HL-60 (cell line): ENCODE results near the gene NR0B2.

ENCODE experiments used
- GABPA ChIP-seq: IDR thresholded peaks from 2 replicates; pipeline ENCODE4 v1.6.1; 2012; ENCODE audit warnings: low read depth
- POLR2AphosphoS5 ChIP-seq: IDR thresholded peaks from 2 replicates; pipeline ENCODE4 v1.6.1; 2012; ENCODE audit warnings: low read depth
- TF ChIP-seq, protein P1 (sequence below): IDR thresholded peaks from one replicate; pipeline ENCODE4 v1.5.1; 2011; ENCODE audit warnings: low read length, control low read depth, inconsistent platforms; ENCODE audit not compliant: insufficient read depth

DNA sequence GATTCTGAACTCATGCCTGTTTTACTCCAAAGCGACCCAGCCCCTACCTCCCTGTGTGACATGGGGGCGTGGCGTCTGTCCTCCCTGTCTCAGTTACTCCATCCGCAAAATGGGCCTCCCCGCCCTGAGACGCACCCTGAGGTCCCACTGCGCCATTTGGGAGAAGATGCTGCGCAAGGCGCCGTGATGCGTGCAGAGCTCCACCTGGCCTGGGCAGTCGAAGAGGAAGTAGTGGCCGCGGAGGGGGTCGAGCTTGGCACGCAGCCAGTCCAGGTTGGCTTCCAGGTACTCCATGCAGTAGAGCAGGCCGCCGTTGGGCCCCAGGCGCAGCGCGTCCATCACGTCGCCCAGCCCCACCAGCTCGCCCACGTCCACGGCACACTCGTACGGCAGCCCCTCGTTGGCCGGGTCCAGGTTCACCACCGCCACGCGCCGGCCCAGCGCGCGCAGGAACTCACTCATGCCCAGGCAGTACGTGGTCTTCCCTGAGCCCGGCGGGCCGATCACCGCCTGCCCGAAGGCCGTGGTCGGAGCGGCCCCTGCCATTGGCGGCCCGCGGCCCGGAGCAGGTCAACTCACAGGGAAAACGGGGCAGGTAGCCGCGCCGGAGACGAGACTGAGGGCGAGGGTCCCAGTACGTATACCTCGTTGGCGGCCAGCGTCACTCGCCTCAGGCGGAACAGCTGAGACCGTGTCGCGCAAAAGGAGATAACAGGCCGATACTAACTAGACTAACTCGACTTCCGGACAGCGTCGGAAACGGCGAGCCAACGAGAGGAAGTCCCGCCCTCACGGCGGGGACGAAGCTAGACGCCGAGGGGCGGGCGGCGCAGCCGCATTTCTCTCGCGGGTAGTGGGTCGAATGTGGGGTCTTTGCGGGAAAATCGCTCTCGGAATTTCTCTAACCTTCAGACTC, 24.0 kb downstream of the NR0B2 start, which contains the start of gene GPN2:
- TF ChIP-seq, protein P1, sequence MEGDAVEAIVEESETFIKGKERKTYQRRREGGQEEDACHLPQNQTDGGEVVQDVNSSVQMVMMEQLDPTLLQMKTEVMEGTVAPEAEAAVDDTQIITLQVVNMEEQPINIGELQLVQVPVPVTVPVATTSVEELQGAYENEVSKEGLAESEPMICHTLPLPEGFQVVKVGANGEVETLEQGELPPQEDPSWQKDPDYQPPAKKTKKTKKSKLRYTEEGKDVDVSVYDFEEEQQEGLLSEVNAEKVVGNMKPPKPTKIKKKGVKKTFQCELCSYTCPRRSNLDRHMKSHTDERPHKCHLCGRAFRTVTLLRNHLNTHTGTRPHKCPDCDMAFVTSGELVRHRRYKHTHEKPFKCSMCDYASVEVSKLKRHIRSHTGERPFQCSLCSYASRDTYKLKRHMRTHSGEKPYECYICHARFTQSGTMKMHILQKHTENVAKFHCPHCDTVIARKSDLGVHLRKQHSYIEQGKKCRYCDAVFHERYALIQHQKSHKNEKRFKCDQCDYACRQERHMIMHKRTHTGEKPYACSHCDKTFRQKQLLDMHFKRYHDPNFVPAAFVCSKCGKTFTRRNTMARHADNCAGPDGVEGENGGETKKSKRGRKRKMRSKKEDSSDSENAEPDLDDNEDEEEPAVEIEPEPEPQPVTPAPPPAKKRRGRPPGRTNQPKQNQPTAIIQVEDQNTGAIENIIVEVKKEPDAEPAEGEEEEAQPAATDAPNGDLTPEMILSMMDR: no peak
- TF ChIP-seq POLR2AphosphoS5 (peak; percentile 97), GABPA (peak; percentile 85)
